K562 (cell line): ENCODE measurements around the gene ADM2. TPM values are rescaled to one million over a fixed set of nuclear protein-coding genes. Genes with fewer than 3 reads are reported as not detected.

Source experiments
- ATAC-seq: fragments of 200-7000 bp; cut with Tn5 transposase; 3 replicates; pipeline ENCODE4 v1.9.1; 2020; ENCODE audit warnings: moderate library complexity
- BruUV-seq: library from RNA; stranded (reverse); fragments of 400-500 nt; replicated peaks from 2 replicates; lab custom pipeline; 2021; lab: Mats Ljungman, UMichigan
- CTCF ChIA-PET: fragments of 300-600 bp; formaldehyde crosslinking; extraction: SDS; loops from one replicate; lab custom pipeline; 2021; ENCODE audit warnings: low intra/inter-chr PET ratio; lab: Yijun Ruan, JAX
- POLR2A ChIA-PET: fragments of 300-600, 350-650 bp; sonication (Branson Sonifier 250); formaldehyde crosslinking; extraction: SDS; loops from one replicate; lab custom pipeline; 2021; ENCODE audit warnings: antibody characterized with exemption, inconsistent platforms; lab: Yijun Ruan, JAX
- DNase-seq, 4 experiments: peaks; one replicate each; pipeline versions ENCODE4 v3.0.0 to v3.0.0-alpha.2; 2011 to 2018; ENCODE audit warnings: low spot score in 3 of 4, mixed read lengths in 3 of 4; ENCODE audit errors: extremely low read depth in 1 of 4
- FAIRE-seq: peaks from 2 replicates; lab custom pipeline; 2011; peaks lifted over from hg19 to GRCh38; lab: Jason Lieb, UNC
- H2AFZ ChIP-seq: 2 replicates; pipeline ENCODE4 v1.6.0; 2011; ENCODE audit warnings: low read depth, low read length, control low read depth, inconsistent platforms
- H3K27ac ChIP-seq: fragments of 200-600 bp; 3 replicates; pipeline ENCODE4 v1.8.0; 2011; ENCODE audit warnings: low read depth, mild to moderate bottlenecking, control low read depth, inconsistent platforms, low read length, moderate library complexity, mixed read lengths; ENCODE audit errors: extremely low read depth
- H3K27me3 ChIP-seq, 2 experiments: fragments of 300-600 bp in 1 of 2; 2 replicates in 1 of 2; 3 replicates in 1 of 2; pipeline versions ENCODE4 v1.6.0 to v1.8.0; 2011; ENCODE audit warnings: inconsistent platforms in 2 of 2, low read length in 2 of 2, mild to moderate bottlenecking in 1 of 2, mixed read lengths in 1 of 2, moderate library complexity in 1 of 2; ENCODE audit not compliant: control insufficient read depth in 2 of 2, insufficient read depth in 2 of 2
- H3K36me3 ChIP-seq: fragments of 300-600 bp; 3 replicates; pipeline ENCODE4 v1.8.0; 2011; ENCODE audit warnings: mild to moderate bottlenecking, low read length, inconsistent platforms; ENCODE audit not compliant: control insufficient read depth, insufficient read depth
- H3K4me1 ChIP-seq, 2 experiments: fragments of 200-600 bp in 1 of 2; replicated peaks in 1 of 2; 2 replicates in 1 of 2; 3 replicates in 1 of 2; pipeline versions ENCODE4 v1.5.1 to v1.8.0; 2011; ENCODE audit warnings: inconsistent platforms in 2 of 2, low read length in 2 of 2, mild to moderate bottlenecking in 1 of 2, mixed read lengths in 1 of 2, moderate library complexity in 1 of 2; ENCODE audit not compliant: control insufficient read depth in 2 of 2, insufficient read depth in 2 of 2
- H3K4me2 ChIP-seq: 2 replicates; pipeline ENCODE4 v1.6.1; 2011; ENCODE audit warnings: low read length, control low read depth, inconsistent platforms, mixed read lengths; ENCODE audit not compliant: insufficient read depth
- H3K4me3 ChIP-seq: fragments of 200-600 bp; sonication (generic), shearing (Covaris generic); 2 replicates; pipeline ENCODE4 v1.5.1; 2016; ENCODE audit warnings: control low read depth, inconsistent platforms
- H3K79me2 ChIP-seq: fragments of 200-600 bp; 3 replicates; pipeline ENCODE4 v1.8.0; 2011; ENCODE audit warnings: low read length, inconsistent platforms; ENCODE audit not compliant: control insufficient read depth, insufficient read depth
- H3K9ac ChIP-seq, 2 experiments: 2 replicates each; pipeline versions ENCODE4 v1.6.0 to v1.6.1; 2011; ENCODE audit warnings: low read depth in 2 of 2, low read length in 2 of 2, control low read depth in 1 of 2, inconsistent platforms in 1 of 2, mild to moderate bottlenecking in 1 of 2, mixed read lengths in 1 of 2; ENCODE audit not compliant: insufficient read depth in 1 of 2
- H3K9me1 ChIP-seq: one replicate; pipeline ENCODE4 v1.6.0; 2011; ENCODE audit warnings: inconsistent platforms, mild to moderate bottlenecking, low read length, moderate library complexity; ENCODE audit not compliant: control insufficient read depth, insufficient read depth
- H3K9me3 ChIP-seq: replicated peaks from 2 replicates; pipeline ENCODE4 v1.5.1; 2011; ENCODE audit warnings: low read depth, low read length, inconsistent platforms; ENCODE audit not compliant: control insufficient read depth, insufficient read depth
- H4K20me1 ChIP-seq: replicated peaks from 2 replicates; pipeline ENCODE4 v1.6.1; 2011; ENCODE audit warnings: low read length, inconsistent platforms, mixed read lengths; ENCODE audit not compliant: control insufficient read depth, insufficient read depth
- CBX3 ChIP-seq, 2 experiments: IDR thresholded peaks; 1 replicate in 1 of 2; 2 replicates in 1 of 2; pipeline ENCODE4 v1.6.1; 2012; ENCODE audit warnings: inconsistent platforms in 2 of 2, low read length in 2 of 2, borderline replicate concordance in 1 of 2, control low read depth in 1 of 2
- MCM3 ChIP-seq: fragments of 450-650 bp; IDR thresholded peaks from 2 replicates; pipeline ENCODE4 v1.6.1; 2016
- NFIX ChIP-seq: fragments of 250-450 bp; sonication (Bioruptor Pico); IDR thresholded peaks from 2 replicates; pipeline ENCODE4 v1.4.0; 2020; ENCODE audit warnings: low read depth, mild to moderate bottlenecking, moderate library complexity
- RERE ChIP-seq: sonication (generic); formaldehyde crosslinking; IDR thresholded peaks from 2 replicates; pipeline ENCODE4 v1.8.0; 2023; ENCODE audit warnings: missing genetic modification reagents, mild to moderate bottlenecking, borderline replicate concordance
- TFE3 ChIP-seq: fragments of 450-650 bp; formaldehyde crosslinking; IDR thresholded peaks from 2 replicates; pipeline ENCODE4 v1.4.0; 2020; ENCODE audit warnings: mild to moderate bottlenecking, mixed read lengths
- USF1 ChIP-seq: sonication (generic); formaldehyde crosslinking; IDR thresholded peaks from 2 replicates; pipeline ENCODE4 v1.9.0; 2022; ENCODE audit warnings: mild to moderate bottlenecking, missing genetic modification reagents
- YY1 ChIP-seq, 3 experiments: IDR thresholded peaks; 2 replicates each; pipeline ENCODE4 v1.6.1; 2011; ENCODE audit warnings: low read length in 2 of 3, mild to moderate bottlenecking in 2 of 3, moderate library complexity in 2 of 3, borderline replicate concordance in 1 of 3, control low read depth in 1 of 3, low read depth in 1 of 3; ENCODE audit not compliant: insufficient read depth in 3 of 3, insufficient replicate concordance in 2 of 3, control insufficient read depth in 1 of 3, insufficient read length in 1 of 3; ENCODE audit errors: extremely low read depth in 1 of 3
- ZNF3 ChIP-seq: fragments of 250-450 bp; sonication (Bioruptor Pico); IDR thresholded peaks from 2 replicates; pipeline ENCODE4 v1.5.0; 2021; ENCODE audit warnings: mild to moderate bottlenecking, moderate library complexity
- ZNF395 ChIP-seq: fragments of 200-800 bp; sonication (Bioruptor generic); IDR thresholded peaks from 2 replicates; pipeline ENCODE4 v1.6.1; 2017; ENCODE audit warnings: missing genetic modification characterization, missing compliant biosample characterization
- whole genome bisulfite sequencing: fragments of 100-300 bp; shearing (Covaris generic); methylation state at CpG from one replicate; pipeline ENCODE4 v1.1.6; 2016; ENCODE audit warnings: low coverage, mixed read lengths; ENCODE audit not compliant: insufficient coverage; ENCODE audit errors: missing lambda C conversion rate; 5-methylcytosine and 5-hydroxymethylcytosine counted together
- in situ Hi-C: fragments of 300-500 bp; cut with MboI; formaldehyde crosslinking; loops from 4 replicates; pipeline ENCODE4 v1.15.0; 2018; ENCODE audit warnings: inconsistent platforms, mixed read lengths
- intact Hi-C: fragments of 100-400 bp; cut with micrococcal nuclease; formaldehyde crosslinking; loops from 2 replicates; pipeline ENCODE4 v1.14.2; 2022
- polyA plus RNA-seq, 8 experiments: library from polyadenylated mRNA; depleted of rRNA in 4 of 8; stranded (reverse) in 5 of 8; unstranded in 3 of 8; fragments of >200 nt; fragmentation: Nextera tagmentation in 2 of 8; fragmentation: Illumina TruSeq in 1 of 8; extraction: Ambion mirVana in 2 of 8; extraction: Trizol in 1 of 8; gene quantifications; 2 replicates each; pipeline versions ENCODE4 v1.2.1 to v1.2.3, GENCODE V29; 2011 to 2014; ENCODE audit warnings: inconsistent platforms in 1 of 8, missing spikeins in 1 of 8
- total RNA-seq, 7 experiments: library from RNA; depleted of rRNA in 6 of 7; stranded (reverse); fragments of >200 nt in 6 of 7; fragmentation: Illumina TruSeq in 2 of 7; extraction: Trizol in 2 of 7; gene quantifications; 2 replicates each; pipeline versions ENCODE4 v1.2.1 to v1.2.3, GENCODE V29; 2011 to 2021; ENCODE audit warnings: low replicate concordance in 1 of 7

The ADM2 gene
- total and polyA plus RNA-seq, 9 of the 15 experiments (the other 6 are each of a cell fraction or from before 2014, with no cell fraction given) = 0.11 to 5.1 (median 0.38) TPM

GRCh38 chr22:50482107-50483074 is 1.0 kb downstream of the ADM2 start:
- BruUV-seq = no TSS peak
- FAIRE-seq = no peak
- peak overlapping the region; percentile 55 for H3K4me3 ChIP-seq
- no peak for DNase-seq
- H3K36me3 ChIP-seq = no peaks in the 10 kb centered on the region
- CTCF ChIA-PET = no interaction called here
- intact Hi-C loops (no loop called here), in situ Hi-C loops (no loop called here)
- H2AFZ ChIP-seq = no peak overlapping the region
- ATAC-seq = no peak; the same call in 2 of the 3 replicates
- H4K20me1 ChIP-seq = no peaks in the 10 kb centered on the region
- no peak overlapping the region for H3K27ac ChIP-seq
- peak overlapping the region; percentile 70 to 80; a peak in 3 of 4 replicates for H3K9ac ChIP-seq
- no peaks in the 10 kb centered on the region for H3K9me1 ChIP-seq
- H3K4me1 ChIP-seq = peaks cover 4 to 65% of the 10 kb centered on the region in 2 experiments; a peak in 3 of 5 replicates
- 85% methylated on average over 10 of the region's 35 CpGs for WGBS
- H3K27me3 ChIP-seq = no peaks in the 10 kb centered on the region
- POLR2A ChIA-PET = interaction anchor here (0.7 to 1.2 kb wide), 2 partner anchors 8 to 82 kb away, joined by 3 to 5 read pairs; no protein-coding TSS in a partner anchor
- no peaks in the 10 kb centered on the region for H3K79me2 ChIP-seq
- H3K4me2 ChIP-seq = peak overlapping the region; percentile 74
- H3K9me3 ChIP-seq = no peaks in the 10 kb centered on the region
- no peak for TF ChIP-seq YY1 (IDR thresholded peaks at IDR 0.05; ENCODE audit: borderline replicate concordance in 1 of 3, control insufficient read depth in 1 of 3, extremely low read depth in 1 of 3, insufficient read depth in 3 of 3, insufficient read length in 1 of 3, insufficient replicate concordance in 2 of 3, low read depth in 1 of 3, low read length in 2 of 3)
- no peak for TF ChIP-seq ZNF395 (CRISPR knock-in tag)
- no peak for TF ChIP-seq MCM3
- no peak for TF ChIP-seq RERE (CRISPR knock-in tag)
- no peak for TF ChIP-seq ZNF3 (CRISPR knock-in tag)
- no peak for TF ChIP-seq CBX3 (IDR thresholded peaks at IDR 0.05; ENCODE audit: borderline replicate concordance in 1 of 2, low read length in 2 of 2)
- TF ChIP-seq USF1 (CRISPR knock-in tag) = peak; percentile 77
- no peak for TF ChIP-seq TFE3 (CRISPR knock-in tag)
- no peak for TF ChIP-seq NFIX (CRISPR knock-in tag)
